ENCODE measurements around the gene FTO.

Gene FTO

GRCh38 chr16:53872248-53873221, 168.6 kb downstream of the FTO start:
- H3K27ac ChIP-seq, result no peak overlapping the region
- TF ChIP-seq, protein P1, sequence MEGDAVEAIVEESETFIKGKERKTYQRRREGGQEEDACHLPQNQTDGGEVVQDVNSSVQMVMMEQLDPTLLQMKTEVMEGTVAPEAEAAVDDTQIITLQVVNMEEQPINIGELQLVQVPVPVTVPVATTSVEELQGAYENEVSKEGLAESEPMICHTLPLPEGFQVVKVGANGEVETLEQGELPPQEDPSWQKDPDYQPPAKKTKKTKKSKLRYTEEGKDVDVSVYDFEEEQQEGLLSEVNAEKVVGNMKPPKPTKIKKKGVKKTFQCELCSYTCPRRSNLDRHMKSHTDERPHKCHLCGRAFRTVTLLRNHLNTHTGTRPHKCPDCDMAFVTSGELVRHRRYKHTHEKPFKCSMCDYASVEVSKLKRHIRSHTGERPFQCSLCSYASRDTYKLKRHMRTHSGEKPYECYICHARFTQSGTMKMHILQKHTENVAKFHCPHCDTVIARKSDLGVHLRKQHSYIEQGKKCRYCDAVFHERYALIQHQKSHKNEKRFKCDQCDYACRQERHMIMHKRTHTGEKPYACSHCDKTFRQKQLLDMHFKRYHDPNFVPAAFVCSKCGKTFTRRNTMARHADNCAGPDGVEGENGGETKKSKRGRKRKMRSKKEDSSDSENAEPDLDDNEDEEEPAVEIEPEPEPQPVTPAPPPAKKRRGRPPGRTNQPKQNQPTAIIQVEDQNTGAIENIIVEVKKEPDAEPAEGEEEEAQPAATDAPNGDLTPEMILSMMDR (conservative IDR thresholded peaks at IDR 0.05), result no peak
- no peak for TF ChIP-seq ZFX (IDR thresholded peaks at IDR 0.05)

DNA sequence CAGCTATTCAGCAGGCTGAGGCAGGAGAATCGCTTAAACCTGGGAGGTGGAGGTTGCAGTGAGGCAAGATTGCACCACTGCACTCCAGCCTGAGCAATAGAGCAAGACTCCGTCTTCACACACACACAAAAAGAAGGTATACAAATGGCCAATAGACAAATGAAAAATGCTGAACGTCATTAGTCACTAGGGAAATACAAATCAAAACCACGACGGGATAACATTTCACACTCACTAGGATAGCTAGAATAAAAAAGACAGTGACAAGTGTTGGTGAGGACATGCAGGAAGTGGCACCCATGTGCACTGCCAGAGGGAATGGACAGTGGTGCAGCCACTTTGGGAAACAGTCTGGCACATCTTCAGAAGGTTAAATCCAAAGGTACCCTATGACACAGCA, 172.9 kb downstream of the FTO start:
- TF ChIP-seq, protein P1 (conservative IDR thresholded peaks at IDR 0.05), result no peak
- no peak for TF ChIP-seq ZFX (IDR thresholded peaks at IDR 0.05)
- no peak overlapping the region for H3K27ac ChIP-seq

DNA sequence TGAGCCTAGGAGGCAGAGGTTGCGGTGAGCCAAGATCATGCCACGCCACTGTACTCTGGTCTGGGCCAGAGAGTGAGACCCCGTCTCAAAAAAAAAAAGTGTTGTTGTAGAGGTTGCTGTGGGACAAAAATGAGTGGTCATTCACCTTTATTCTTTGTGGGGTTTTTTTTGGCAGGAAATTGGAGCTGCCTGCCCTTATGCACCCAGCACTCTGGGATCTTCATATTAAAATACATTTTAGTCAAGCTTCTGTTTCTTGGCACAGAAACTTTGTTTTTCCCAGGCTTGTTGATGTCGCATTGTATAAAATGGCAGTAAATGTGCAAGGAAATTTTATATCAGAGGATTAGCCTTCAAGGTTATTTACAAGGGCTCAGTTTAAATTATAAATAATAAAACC, 174.3 kb downstream of the FTO start:
- TF ChIP-seq ZFX (IDR thresholded peaks at IDR 0.05), result no peak
- TF ChIP-seq, protein P1 (conservative IDR thresholded peaks at IDR 0.05), result no peak
- H3K27ac ChIP-seq, result no peak overlapping the region

DNA sequence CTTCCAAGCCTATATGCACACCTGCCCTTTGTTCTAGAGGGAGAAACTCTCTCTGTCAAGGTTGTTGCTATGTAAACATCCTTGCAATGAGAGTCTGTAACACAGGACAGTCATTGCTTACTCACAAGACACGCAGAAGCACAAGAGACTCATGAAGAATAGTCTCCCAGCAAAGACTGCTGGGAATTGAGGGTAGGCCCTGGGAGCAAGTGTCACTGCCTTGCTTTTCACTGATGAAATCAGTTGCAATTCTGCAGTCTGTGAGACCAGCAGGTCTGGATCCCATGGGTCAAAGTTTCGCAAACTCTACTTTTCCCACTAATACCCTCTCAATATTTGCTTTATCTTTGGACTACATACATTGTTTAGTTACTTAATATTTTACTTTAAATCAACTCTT, 177.4 kb downstream of the FTO start:
- TF ChIP-seq, protein P1 (conservative IDR thresholded peaks at IDR 0.05), result no peak
- no peak for TF ChIP-seq ZFX (IDR thresholded peaks at IDR 0.05)
- H3K27ac ChIP-seq, result no peak overlapping the region

DNA sequence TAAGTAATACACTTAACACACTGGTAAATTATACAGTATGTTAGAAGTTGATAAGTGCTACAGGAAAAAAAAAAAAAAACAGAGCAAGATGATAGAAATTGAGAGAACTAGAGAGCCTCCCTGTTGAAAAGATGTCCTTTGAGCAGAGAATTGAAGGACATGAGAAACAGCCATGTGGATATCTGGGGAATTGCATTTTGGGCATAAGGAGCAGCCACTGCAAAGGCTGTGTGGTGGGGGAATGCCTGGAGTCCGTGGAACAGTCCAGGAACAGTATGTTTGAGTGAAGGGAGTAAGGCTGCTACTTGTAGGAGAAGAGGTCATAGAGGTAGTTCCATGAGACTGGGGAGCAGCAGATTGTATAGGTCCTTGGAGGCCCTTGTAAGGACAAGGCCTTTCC, 178.4 kb downstream of the FTO start:
- H3K27ac ChIP-seq, result no peak overlapping the region
- TF ChIP-seq, protein P1 (conservative IDR thresholded peaks at IDR 0.05), result peak; percentile 1; the same call in 1 of the 2 replicates
- TF ChIP-seq ZFX (IDR thresholded peaks at IDR 0.05), result no peak

DNA sequence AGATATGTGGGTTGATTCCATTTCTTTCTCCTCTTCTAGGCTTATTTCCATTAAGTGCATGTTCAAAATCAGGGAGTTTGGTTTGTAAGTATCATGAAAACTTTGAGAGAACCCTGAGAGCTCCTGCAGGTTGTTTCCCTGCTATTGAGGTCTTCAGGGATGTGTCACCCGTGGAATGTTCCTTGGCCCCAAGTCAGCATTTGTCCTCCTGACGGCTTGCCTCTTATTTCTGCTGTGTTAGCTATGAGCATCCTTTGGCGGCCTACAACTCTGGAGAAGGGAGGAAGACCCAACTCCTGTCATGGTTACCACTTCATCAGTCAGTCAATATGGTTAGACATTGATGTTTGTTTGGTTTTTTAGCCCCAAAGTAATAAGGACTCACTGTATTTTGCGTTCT, 180.8 kb downstream of the FTO start:
- TF ChIP-seq ZFX (IDR thresholded peaks at IDR 0.05), result no peak
- TF ChIP-seq, protein P1 (conservative IDR thresholded peaks at IDR 0.05), result no peak

More for the DNA sequence above, 180.8 kb downstream of the FTO start:
- H3K27ac ChIP-seq, result no peak overlapping the region
